GM12878 (cell line): ENCODE measurements around the gene FUZ. TPM values are rescaled to one million over a fixed set of nuclear protein-coding genes. Genes with fewer than 3 reads are reported as not detected.

Experiments
- ATAC-seq: fragments of 200-7000 bp; cut with Tn5 transposase; 3 replicates; pipeline ENCODE4 v1.9.1; 2020; ENCODE audit warnings: mild to moderate bottlenecking, moderate library complexity
- BruUV-seq: library from RNA; stranded (reverse); fragments of 400-500 nt; replicated peaks from 2 replicates; lab custom pipeline; 2021; lab: Mats Ljungman, UMichigan
- CTCF ChIA-PET: fragments of 300-600 bp; sonication (Branson Sonifier 250); formaldehyde crosslinking; extraction: SDS; loops from one replicate; lab custom pipeline; 2021; ENCODE audit warnings: inconsistent platforms; lab: Yijun Ruan, JAX
- POLR2A ChIA-PET: fragments of 350-600 bp; formaldehyde crosslinking; extraction: SDS; loops from one replicate; lab custom pipeline; 2021; ENCODE audit warnings: inconsistent platforms; lab: Charles Lee
- RAD21 ChIA-PET: fragments of 300-600 bp; sonication (Branson Sonifier 250); formaldehyde crosslinking; loops from one replicate; lab custom pipeline; 2023; ENCODE audit warnings: antibody characterized with exemption; ENCODE audit not compliant: unreplicated experiment; lab: Charles Lee
- SMC1A ChIA-PET: fragments of 300-600 bp; sonication (Branson Sonifier 250); formaldehyde crosslinking; loops from one replicate; lab custom pipeline; 2023; ENCODE audit not compliant: unreplicated experiment, uncharacterized antibody; lab: Charles Lee
- DNase-seq: peaks from one replicate; pipeline ENCODE4 v3.0.0-alpha.2; 2011; ENCODE audit warnings: low read depth, low spot score
- FAIRE-seq: peaks from 3 replicates; lab custom pipeline; 2011; peaks lifted over from hg19 to GRCh38; lab: Jason Lieb, UNC
- H2AFZ ChIP-seq: 2 replicates; pipeline ENCODE4 v1.6.0; 2011; ENCODE audit warnings: low read depth, low read length, control low read depth; ENCODE audit not compliant: control insufficient read depth
- H3K27ac ChIP-seq: 2 replicates; pipeline ENCODE4 v1.5.1; 2011; ENCODE audit warnings: control low read depth; ENCODE audit not compliant: control insufficient read depth, insufficient read depth
- H3K27me3 ChIP-seq, 2 experiments: replicated peaks in 1 of 2; 2 replicates each; pipeline versions ENCODE4 v1.6.0 to v1.6.1; 2011; ENCODE audit warnings: low read length in 1 of 2; ENCODE audit not compliant: control insufficient read depth in 2 of 2, insufficient read depth in 2 of 2
- H3K36me3 ChIP-seq, 2 experiments: 2 replicates each; pipeline ENCODE4 v1.5.1; 2011; ENCODE audit warnings: low read length in 1 of 2; ENCODE audit not compliant: control insufficient read depth in 2 of 2, insufficient read depth in 2 of 2
- H3K4me1 ChIP-seq: 2 replicates; pipeline ENCODE4 v1.6.1; 2011; ENCODE audit warnings: mild to moderate bottlenecking, low read length, moderate library complexity, mixed read lengths; ENCODE audit not compliant: control insufficient read depth, insufficient read depth
- H3K4me2 ChIP-seq: 2 replicates; pipeline ENCODE4 v1.6.0; 2011; ENCODE audit warnings: control low read depth; ENCODE audit not compliant: control insufficient read depth, insufficient read depth
- H3K4me3 ChIP-seq: fragments of 200-600 bp; sonication (generic); 2 replicates; pipeline ENCODE4 v1.5.1; 2016
- H3K79me2 ChIP-seq: 2 replicates; pipeline ENCODE4 v1.6.0; 2011; ENCODE audit warnings: low read length; ENCODE audit not compliant: control insufficient read depth, insufficient read depth
- H3K9ac ChIP-seq: 2 replicates; pipeline ENCODE4 v1.8.0; 2011; ENCODE audit warnings: low read length, control low read depth, mixed read lengths; ENCODE audit not compliant: control insufficient read depth, insufficient read depth
- H3K9me3 ChIP-seq: replicated peaks from 3 replicates; pipeline ENCODE4 v1.5.1; 2011; ENCODE audit warnings: mild to moderate bottlenecking, low read length; ENCODE audit not compliant: control insufficient read depth, insufficient read depth
- H4K20me1 ChIP-seq: 2 replicates; pipeline ENCODE4 v1.6.0; 2011; ENCODE audit not compliant: control insufficient read depth, insufficient read depth
- BCL11A ChIP-seq: IDR thresholded peaks from 2 replicates; pipeline ENCODE4 v1.6.1; 2011; ENCODE audit warnings: low read depth, low read length
- BMI1 ChIP-seq: fragments of 450-650 bp; IDR thresholded peaks from 2 replicates; pipeline ENCODE4 v1.6.1; 2016; ENCODE audit warnings: mild to moderate bottlenecking, moderate library complexity, borderline replicate concordance
- BRCA1 ChIP-seq: IDR thresholded peaks from 2 replicates; pipeline ENCODE4 v1.6.1; 2011; ENCODE audit warnings: low read depth, low read length, improper control_type of control experiment
- KLF5 ChIP-seq: fragments of 450-650 bp; IDR thresholded peaks from 2 replicates; pipeline ENCODE4 v1.6.1; 2014; ENCODE audit warnings: mild to moderate bottlenecking; ENCODE audit not compliant: partially characterized antibody
- LARP7 ChIP-seq: fragments of 450-650 bp; IDR thresholded peaks from 2 replicates; pipeline ENCODE4 v1.6.1; 2017; ENCODE audit warnings: mild to moderate bottlenecking
- POLR2A ChIP-seq: IDR thresholded peaks from 2 replicates; pipeline ENCODE4 v1.6.1; 2011; ENCODE audit warnings: low read depth, mild to moderate bottlenecking, low read length
- SMARCA5 ChIP-seq: fragments of 450-650 bp; IDR thresholded peaks from 2 replicates; pipeline ENCODE4 v1.6.1; 2017; ENCODE audit warnings: mild to moderate bottlenecking
- WGBS: methylation state at CpG from one replicate; pipeline ENCODE4 v1.1.6; 2016; ENCODE audit warnings: low lambda C conversion rate; ENCODE audit not compliant: insufficient replicate concordance, insufficient coverage; ENCODE audit errors: missing lambda C conversion rate; 5-methylcytosine and 5-hydroxymethylcytosine counted together
- in situ Hi-C: fragments of 300-500 bp; cut with MboI; formaldehyde crosslinking; loops from 9 replicates; pipeline ENCODE4 v1.14.3; 2018; ENCODE audit warnings: mixed read lengths
- intact Hi-C: fragments of 100-400 bp; cut with micrococcal nuclease; formaldehyde crosslinking; loops from one replicate; pipeline ENCODE4 v1.14.2; 2022; ENCODE audit not compliant: unreplicated experiment
- polyA plus RNA-seq, 11 experiments: library from polyadenylated mRNA; depleted of rRNA in 4 of 11; unstranded in 6 of 11; stranded (reverse) in 5 of 11; fragments of >200 nt; fragmentation: Nextera tagmentation in 4 of 11; fragmentation: Illumina TruSeq in 1 of 11; extraction: Ambion mirVana in 4 of 11; extraction: Trizol in 1 of 11; gene quantifications; 1 replicate in 1 of 11; 2 replicates in 10 of 11; pipeline versions ENCODE4 v1.2.1 to v1.2.3, GENCODE V29; 2011 to 2016; ENCODE audit warnings: inconsistent platforms in 2 of 11, missing spikeins in 2 of 11, low read depth in 1 of 11
- total RNA-seq, 4 experiments: library from RNA; depleted of rRNA in 3 of 4; stranded (reverse); fragments of >200 nt in 3 of 4; fragmentation: Illumina TruSeq in 1 of 4; extraction: Trizol in 1 of 4; gene quantifications; 2 replicates each; pipeline versions ENCODE4 v1.2.1 to v1.2.3, GENCODE V29; 2013 to 2021

The FUZ gene
- total and polyA plus RNA-seq, 10 of the 15 experiments (the other 5 are each of a cell fraction or from before 2014, with no cell fraction given) = 0.18 to 11.5 (median 8.8) TPM

GRCh38 chr19:49859682-49860335 lies 46.7 kb upstream of the FUZ start:
- H3K4me1 ChIP-seq = no peaks in the 10 kb centered on the region
- no peaks in the 10 kb centered on the region for H4K20me1 ChIP-seq
- SMC1A ChIA-PET = no interaction called here
- in situ Hi-C loops = no loop called here
- no peak overlapping the region for H3K4me3 ChIP-seq
- H3K36me3 ChIP-seq = peaks cover 8 to 29% of the 10 kb centered on the region in 2 experiments
- H3K9ac ChIP-seq = no peak overlapping the region
- intact Hi-C loops = no loop called here
- H3K9me3 ChIP-seq = no peaks in the 10 kb centered on the region
- no peaks in the 10 kb centered on the region for H3K27me3 ChIP-seq
- WGBS = 92% methylated on average over 22 of the region's 22 CpGs
- DNase-seq = no peak
- BruUV-seq = no TSS peak
- no peaks in the 10 kb centered on the region; the same call in none of the 2 replicates for H3K79me2 ChIP-seq
- H2AFZ ChIP-seq = no peak overlapping the region
- H3K27ac ChIP-seq = no peak overlapping the region
- no peak overlapping the region for H3K4me2 ChIP-seq
- no peak for FAIRE-seq
- RAD21 ChIA-PET = no interaction called here
- CTCF ChIA-PET = no interaction called here
- no peak for TF ChIP-seq BMI1
- no peak for TF ChIP-seq BRCA1
- no peak for TF ChIP-seq LARP7
- TF ChIP-seq SMARCA5 = no peak
- TF ChIP-seq BCL11A = no peak
- no peak for TF ChIP-seq KLF5
- peak; percentile 47 for TF ChIP-seq POLR2A
- TF ChIP-seq, all 136 proteins: peak for 1
- ATAC-seq = no peak
- POLR2A ChIA-PET = interaction anchor here (1.8 kb wide), 1 partner anchor 9 kb away, joined by 7 read pairs; no protein-coding TSS in a partner anchor
